Endothelial cell of umbilical vein (primary cell): ENCODE data around the gene CAMK2B. TPM values are rescaled to one million over a fixed set of nuclear protein-coding genes. Genes with fewer than 3 reads are reported as not detected.

Source experiments
- BruUV-seq: library from RNA; stranded (reverse); fragments of 400-500 nt; replicated peaks from 2 replicates; lab custom pipeline; 2021; lab: Mats Ljungman, UMichigan
- CTCF ChIA-PET: fragments of 300-600, 350-600 bp; sonication (Branson Sonifier 250); formaldehyde crosslinking; loops from one replicate; lab custom pipeline; 2021; ENCODE audit warnings: antibody characterized with exemption, inconsistent platforms; lab: Charles Lee
- POLR2A ChIA-PET: fragments of 300-600, 350-600 bp; sonication (Branson Sonifier 250); formaldehyde crosslinking; loops from one replicate; lab custom pipeline; 2021; ENCODE audit warnings: antibody characterized with exemption, inconsistent platforms; lab: Charles Lee
- DNase-seq: peaks from one replicate; pipeline ENCODE4 v3.0.0-alpha.2; 2011; ENCODE audit warnings: low read depth, low spot score
- FAIRE-seq: peaks from 2 replicates; lab custom pipeline; 2011; peaks lifted over from hg19 to GRCh38; lab: Jason Lieb, UNC
- H2AFZ ChIP-seq: 2 replicates; pipeline ENCODE4 v1.6.0; 2012; ENCODE audit warnings: low read depth, low read length, control low read depth, inconsistent platforms
- H3K27ac ChIP-seq: 2 replicates; pipeline ENCODE4 v1.5.1; 2011; ENCODE audit warnings: low read depth, mild to moderate bottlenecking, control low read depth, low read length, moderate library complexity; ENCODE audit not compliant: insufficient read depth
- H3K27me3 ChIP-seq, 2 experiments: 2 replicates each; pipeline versions ENCODE4 v1.6.0 to v1.6.1; 2011; ENCODE audit warnings: low read length in 2 of 2, mixed read lengths in 1 of 2; ENCODE audit not compliant: control insufficient read depth in 2 of 2, insufficient read depth in 2 of 2
- H3K36me3 ChIP-seq, 2 experiments: 2 replicates in 1 of 2; 3 replicates in 1 of 2; pipeline ENCODE4 v1.5.1; 2011; ENCODE audit warnings: low read length in 2 of 2, mild to moderate bottlenecking in 1 of 2, moderate library complexity in 1 of 2; ENCODE audit not compliant: control insufficient read depth in 2 of 2, insufficient read depth in 2 of 2; ENCODE audit errors: extremely low read depth in 1 of 2
- H3K4me1 ChIP-seq: 3 replicates; pipeline ENCODE4 v1.5.1; 2011; ENCODE audit warnings: mild to moderate bottlenecking, low read length; ENCODE audit not compliant: control insufficient read depth, insufficient read depth; ENCODE audit errors: extremely low read depth
- H3K4me2 ChIP-seq: 2 replicates; pipeline ENCODE4 v1.6.1; 2011; ENCODE audit warnings: low read length, control low read depth, mixed read lengths; ENCODE audit not compliant: insufficient read depth
- H3K4me3 ChIP-seq, 3 experiments: fragments of 200-600 bp in 1 of 3; sonication (generic), shearing (Covaris generic) in 1 of 3; replicated peaks in 1 of 3; 2 replicates each; pipeline ENCODE4 v1.5.1; 2011 to 2016; ENCODE audit warnings: control low read depth in 3 of 3, low read length in 3 of 3, mild to moderate bottlenecking in 2 of 3, inconsistent platforms in 1 of 3, low read depth in 1 of 3, moderate library complexity in 1 of 3; ENCODE audit not compliant: insufficient read depth in 1 of 3
- H3K79me2 ChIP-seq: 2 replicates; pipeline ENCODE4 v1.6.0; 2012; ENCODE audit warnings: low read length, inconsistent platforms; ENCODE audit not compliant: control insufficient read depth, insufficient read depth
- H3K9ac ChIP-seq: replicated peaks from 2 replicates; pipeline ENCODE3; 2011; ENCODE audit warnings: low read length, control low read depth; ENCODE audit not compliant: insufficient read depth; ENCODE audit errors: extremely low read depth
- H3K9me1 ChIP-seq: replicated peaks from 3 replicates; pipeline ENCODE4 v1.6.0; 2011; ENCODE audit warnings: mild to moderate bottlenecking, low read length; ENCODE audit not compliant: control insufficient read depth, insufficient read depth; ENCODE audit errors: extremely low read depth
- H3K9me3 ChIP-seq: replicated peaks from 2 replicates; pipeline ENCODE4 v1.5.1; 2012; ENCODE audit warnings: low read length, inconsistent platforms; ENCODE audit not compliant: control insufficient read depth, insufficient read depth
- H4K20me1 ChIP-seq: replicated peaks from 2 replicates; pipeline ENCODE3; 2011; ENCODE audit warnings: mild to moderate bottlenecking, low read length; ENCODE audit not compliant: control insufficient read depth, insufficient read depth; ENCODE audit errors: extremely low read depth
- CTCF ChIP-seq, 2 donors: IDR thresholded peaks; 1 replicate in 1 of 2; 2 replicates in 1 of 2; pipeline ENCODE4 v1.5.1; 2011; ENCODE audit warnings: low read length in 2 of 2, mild to moderate bottlenecking in 2 of 2, moderate library complexity in 2 of 2, control low read depth in 1 of 2, inconsistent platforms in 1 of 2, low read depth in 1 of 2; ENCODE audit not compliant: insufficient read depth in 1 of 2; ENCODE audit errors: extremely low read depth in 1 of 2
- EZH2 ChIP-seq: IDR thresholded peaks from 2 replicates; pipeline ENCODE4 v1.6.1; 2012; ENCODE audit warnings: borderline replicate concordance, low read depth, mild to moderate bottlenecking, moderate library complexity, low read length, inconsistent platforms; ENCODE audit not compliant: severe bottlenecking
- FOS ChIP-seq: IDR thresholded peaks from 2 replicates; pipeline ENCODE4 v1.6.1; 2011; ENCODE audit warnings: mild to moderate bottlenecking, low read length, moderate library complexity, borderline replicate concordance; ENCODE audit not compliant: insufficient read depth
- GATA2 ChIP-seq: IDR thresholded peaks from 2 replicates; pipeline ENCODE4 v1.7.0; 2011; ENCODE audit warnings: low read depth, mild to moderate bottlenecking, moderate library complexity, mixed read lengths, low read length; ENCODE audit not compliant: insufficient read length, insufficient read depth
- JUN ChIP-seq: IDR thresholded peaks from 2 replicates; pipeline ENCODE4 v1.6.1; 2011; ENCODE audit warnings: borderline replicate concordance, low read depth; ENCODE audit not compliant: insufficient read length, insufficient read depth
- MAX ChIP-seq: IDR thresholded peaks from 2 replicates; pipeline ENCODE4 v1.6.1; 2011; ENCODE audit not compliant: insufficient read depth, insufficient read length
- MYC ChIP-seq: IDR thresholded peaks from one replicate; pipeline ENCODE4 v1.6.1; 2011; ENCODE audit warnings: mild to moderate bottlenecking, low read depth, low read length
- POLR2A ChIP-seq: IDR thresholded peaks from 2 replicates; pipeline ENCODE4 v1.6.1; 2012; ENCODE audit warnings: low read depth, mild to moderate bottlenecking, control low read depth, low read length
- POLR2AphosphoS5 ChIP-seq: IDR thresholded peaks from 2 replicates; pipeline ENCODE4 v1.6.1; 2012; ENCODE audit warnings: low read depth, mild to moderate bottlenecking, control low read depth, low read length, moderate library complexity; ENCODE audit not compliant: insufficient read depth
- dilution Hi-C: fragments of 300-500 bp; cut with MboI; formaldehyde crosslinking; loops from one replicate; pipeline ENCODE4 v1.15.0; 2019; ENCODE audit warnings: low sequenced_read_pairs; ENCODE audit not compliant: extremely low pct_ligation_motif_present
- intact Hi-C: fragments of 100-400 bp; cut with micrococcal nuclease; formaldehyde crosslinking; loops from one replicate; pipeline ENCODE4 v1.10.0; 2022
- polyA plus RNA-seq, 4 experiments: library from polyadenylated mRNA; depleted of rRNA in 3 of 4; stranded (reverse) in 3 of 4; unstranded in 1 of 4; fragments of >200 nt; gene quantifications; 2 replicates each; pipeline versions ENCODE4 v1.2.1 to v1.2.3, GENCODE V29; 2011 to 2012; ENCODE audit warnings: missing spikeins in 1 of 4
- total RNA-seq: library from RNA; stranded (reverse); gene quantifications from 2 replicates; pipeline ENCODE4 v1.2.3, GENCODE V29; 2021

The CAMK2B gene
- total and polyA plus RNA-seq, 2 donors (not counting 3 experiments of a cell fraction or from before 2014, with no cell fraction given), result 0.57 to 1.6 TPM

DNA sequence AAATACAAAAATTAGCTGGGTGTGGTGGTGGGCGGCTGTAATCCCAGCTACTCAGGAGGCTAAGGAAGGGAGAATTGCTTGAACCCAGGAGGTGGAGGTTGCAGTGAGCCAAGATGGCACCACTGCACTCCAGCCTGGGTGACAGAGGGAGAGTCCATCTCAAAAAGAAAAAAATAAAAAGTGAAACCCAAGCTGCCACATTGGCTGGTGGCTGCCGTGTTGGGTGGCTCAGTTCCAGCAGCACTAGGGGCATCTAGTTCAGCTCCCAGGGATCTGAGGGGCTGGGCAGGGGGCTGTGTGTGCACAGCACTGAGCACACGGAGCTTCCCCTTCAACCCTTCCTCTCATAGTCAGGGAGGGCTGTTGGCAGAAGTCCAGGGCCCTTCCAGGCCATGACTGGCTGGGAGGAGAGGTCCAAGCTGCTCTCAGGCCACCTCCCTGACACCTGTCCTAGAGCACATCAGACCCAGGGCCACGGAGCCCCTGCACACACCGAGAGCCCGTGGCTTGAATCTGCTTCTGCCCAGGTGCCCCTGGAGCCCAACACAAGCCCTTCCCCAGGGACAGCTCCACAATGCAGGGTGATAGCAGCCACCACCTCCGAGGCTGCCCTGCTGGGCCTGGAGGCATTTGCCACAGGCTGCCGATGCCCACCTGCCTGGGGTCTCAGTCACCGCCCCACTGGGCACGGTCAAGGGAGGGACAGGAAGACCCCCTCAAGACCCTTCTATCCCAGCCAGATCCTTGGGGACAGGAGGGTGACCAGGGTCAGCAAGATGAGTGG is 77.3 kb downstream of the CAMK2B start:
- intact Hi-C loops, result no loop called here

More for the DNA sequence above, 77.3 kb downstream of the CAMK2B start:
- CTCF ChIA-PET, result interaction anchor here (0.6 to 1.1 kb wide), 2 partner anchors 12 to 20 kb away, joined by 3 to 5 read pairs; no protein-coding TSS in a partner anchor
- Histone ChIP-seq H3K27ac (no peak overlapping the region), H2AFZ (no peak overlapping the region), H3K27me3 (no peaks in the 10 kb centered on the region), H3K4me3 (no peak overlapping the region), H3K9me1 (no peaks in the 10 kb centered on the region), H3K79me2 (no peaks in the 10 kb centered on the region), H3K4me2 (no peak overlapping the region), H3K9me3 (no peaks in the 10 kb centered on the region), H3K9ac (no peak overlapping the region), H3K36me3 (no peaks in the 10 kb centered on the region), H3K4me1 (no peaks in the 10 kb centered on the region), H4K20me1 (no peaks in the 10 kb centered on the region)
- dilution Hi-C loops, result no loop called here
- BruUV-seq, result no TSS peak
- TF ChIP-seq JUN, result no peak
- TF ChIP-seq POLR2AphosphoS5, result no peak
- TF ChIP-seq GATA2, result no peak
- TF ChIP-seq POLR2A, result no peak
- TF ChIP-seq MYC, result no peak
- no peak for TF ChIP-seq MAX
- TF ChIP-seq CTCF (IDR thresholded peaks at IDR 0.05; ENCODE audit: extremely low read depth in 1 of 2, insufficient read depth in 1 of 2, low read depth in 1 of 2, low read length in 2 of 2), result no peak
- no peak for TF ChIP-seq FOS
- TF ChIP-seq EZH2, result no peak
- FAIRE-seq (no peak), DNase-seq (no peak)
- POLR2A ChIA-PET, result no interaction called here
